SK-N-SH (cell line): ENCODE measurements around the gene EIPR1. TPM values are rescaled to one million over a fixed set of nuclear protein-coding genes. Genes with fewer than 3 reads are reported as not detected.

Experiments
- CTCF ChIA-PET: fragments of 300-600, 350-600 bp; formaldehyde crosslinking; extraction: SDS; loops from one replicate; lab custom pipeline; 2021; lab: Yijun Ruan, JAX
- POLR2A ChIA-PET: fragments of 350-600 bp; sonication (Branson Sonifier 250); formaldehyde crosslinking; extraction: SDS; loops from one replicate; lab custom pipeline; 2020; ENCODE audit warnings: antibody characterized with exemption, inconsistent platforms; lab: Yijun Ruan, JAX
- DNase-seq: peaks from one replicate; pipeline ENCODE4 v3.0.0; 2012
- H2AFZ ChIP-seq: fragments of 200-600 bp; sonication (generic); 2 replicates; pipeline ENCODE4 v1.8.1; 2016; ENCODE audit warnings: antibody characterized with exemption, mild to moderate bottlenecking, low read depth
- H3F3A ChIP-seq: fragments of 200-600 bp; sonication (generic); replicated peaks from 2 replicates; pipeline ENCODE3; 2016; ENCODE audit warnings: antibody characterized with exemption, mild to moderate bottlenecking; ENCODE audit not compliant: insufficient read depth
- H3K27ac ChIP-seq, 2 experiments: fragments of 200-500 bp in 1 of 2; fragments of 200-600 bp in 1 of 2; sonication (Bioruptor generic) in 1 of 2; sonication (generic), shearing (Covaris generic) in 1 of 2; 2 replicates each; pipeline versions ENCODE4 v1.5.1 to v1.6.1; 2014 to 2016; ENCODE audit warnings: low read depth in 2 of 2, inconsistent platforms in 1 of 2, low read length in 1 of 2, mild to moderate bottlenecking in 1 of 2, mixed read lengths in 1 of 2
- H3K27me3 ChIP-seq: fragments of 200-600 bp; sonication (generic), shearing (Covaris generic); 2 replicates; pipeline ENCODE4 v1.6.1; 2016; ENCODE audit warnings: mixed run types; ENCODE audit not compliant: insufficient read depth
- H3K36me3 ChIP-seq, 2 experiments: fragments of 200-500 bp in 1 of 2; fragments of 200-600 bp in 1 of 2; sonication (Bioruptor generic) in 1 of 2; sonication (generic) in 1 of 2; replicated peaks in 1 of 2; 2 replicates each; pipeline versions ENCODE3 to v1.5.1; 2014 to 2016; ENCODE audit warnings: low read length in 1 of 2, mild to moderate bottlenecking in 1 of 2; ENCODE audit not compliant: insufficient read depth in 2 of 2, control insufficient read depth in 1 of 2
- H3K4me1 ChIP-seq, 2 experiments: fragments of 200-500 bp in 1 of 2; fragments of 200-600 bp in 1 of 2; sonication (Bioruptor generic) in 1 of 2; sonication (generic), shearing (Covaris generic) in 1 of 2; 2 replicates each; pipeline versions ENCODE4 v1.5.1 to v1.6.1; 2014 to 2016; ENCODE audit warnings: low read depth in 1 of 2, low read length in 1 of 2, mixed run types in 1 of 2; ENCODE audit not compliant: insufficient read depth in 2 of 2, control insufficient read depth in 1 of 2
- H3K4me2 ChIP-seq: fragments of 200-600 bp; sonication (generic), shearing (Covaris generic); 2 replicates; pipeline ENCODE4 v1.6.1; 2017; ENCODE audit warnings: mixed run types
- H3K4me3 ChIP-seq, 2 experiments: fragments of 200-500 bp in 1 of 2; fragments of 200-600 bp in 1 of 2; sonication (Bioruptor generic) in 1 of 2; sonication (generic), shearing (Covaris generic) in 1 of 2; 2 replicates each; pipeline versions ENCODE4 v1.5.1 to v1.8.1; 2014 to 2016; ENCODE audit warnings: low read depth in 2 of 2, inconsistent platforms in 1 of 2, low read length in 1 of 2, mild to moderate bottlenecking in 1 of 2, mixed read lengths in 1 of 2, moderate library complexity in 1 of 2
- H3K79me2 ChIP-seq: fragments of 200-600 bp; sonication (generic); 2 replicates; pipeline ENCODE4 v1.8.1; 2017; ENCODE audit warnings: mild to moderate bottlenecking; ENCODE audit not compliant: insufficient read depth
- H3K9ac ChIP-seq: fragments of 200-600 bp; sonication (generic); 2 replicates; pipeline ENCODE4 v1.6.1; 2017; ENCODE audit warnings: mixed run types
- H3K9me2 ChIP-seq: fragments of 200-600 bp; sonication (generic); 2 replicates; pipeline ENCODE4 v1.6.1; 2017; ENCODE audit warnings: mixed run types
- H3K9me3 ChIP-seq: fragments of 200-600 bp; sonication (generic); 2 replicates; pipeline ENCODE4 v1.6.1; 2017; ENCODE audit warnings: mixed run types, mild to moderate bottlenecking, moderate library complexity
- H4K20me1 ChIP-seq: fragments of 200-600 bp; sonication (generic); 2 replicates; pipeline ENCODE4 v1.6.1; 2017; ENCODE audit warnings: mild to moderate bottlenecking, mixed run types; ENCODE audit not compliant: insufficient read depth
- EZH2phosphoT487 ChIP-seq: fragments of 200-600 bp; sonication (generic); IDR thresholded peaks from 2 replicates; pipeline ENCODE4 v1.6.1; 2017; ENCODE audit warnings: low read depth, mixed run types, mild to moderate bottlenecking, antibody characterized with exemption, moderate library complexity, borderline replicate concordance
- FOSL2 ChIP-seq: IDR thresholded peaks from 2 replicates; pipeline ENCODE4 v1.4.0; 2012; ENCODE audit warnings: low read depth, mild to moderate bottlenecking, moderate library complexity, borderline replicate concordance
- GABPA ChIP-seq: IDR thresholded peaks from 2 replicates; pipeline ENCODE4 v1.4.0; 2012; ENCODE audit warnings: low read depth, mild to moderate bottlenecking
- JUND ChIP-seq: IDR thresholded peaks from 2 replicates; pipeline ENCODE4 v1.4.0; 2012
- MEF2A ChIP-seq: IDR thresholded peaks from 2 replicates; pipeline ENCODE4 v1.4.0; 2012; ENCODE audit warnings: low read depth, borderline replicate concordance
- MXI1 ChIP-seq: IDR thresholded peaks from 2 replicates; pipeline ENCODE4 v1.6.1; 2012; ENCODE audit warnings: mild to moderate bottlenecking, low read depth, low read length, improper control_type of control experiment
- NFIC ChIP-seq: IDR thresholded peaks from 2 replicates; pipeline ENCODE4 v1.4.0; 2012; ENCODE audit warnings: borderline replicate concordance
- NRF1 ChIP-seq: IDR thresholded peaks from 2 replicates; pipeline ENCODE4 v1.6.1; 2012; ENCODE audit warnings: low read depth, mild to moderate bottlenecking, low read length
- POLR2AphosphoS5 ChIP-seq: IDR thresholded peaks from 2 replicates; pipeline ENCODE4 v1.6.1; 2012; ENCODE audit warnings: low read depth, low read length
- RAD21 ChIP-seq: IDR thresholded peaks from 2 replicates; pipeline ENCODE4 v1.6.1; 2012; ENCODE audit warnings: mild to moderate bottlenecking, low read length
- RXRA ChIP-seq: IDR thresholded peaks from 2 replicates; pipeline ENCODE4 v1.4.0; 2012; ENCODE audit warnings: low read depth, mild to moderate bottlenecking, borderline replicate concordance
- SIN3A ChIP-seq: IDR thresholded peaks from 2 replicates; pipeline ENCODE4 v1.6.1; 2012; ENCODE audit warnings: low read depth, mild to moderate bottlenecking, low read length, moderate library complexity, borderline replicate concordance
- TAF1 ChIP-seq: IDR thresholded peaks from 2 replicates; pipeline ENCODE4 v1.6.1; 2012; ENCODE audit warnings: low read depth, mild to moderate bottlenecking, low read length, moderate library complexity, borderline replicate concordance
- TCF12 ChIP-seq: IDR thresholded peaks from 2 replicates; pipeline ENCODE4 v1.4.0; 2012
- TEAD4 ChIP-seq: IDR thresholded peaks from 2 replicates; pipeline ENCODE4 v1.4.0; 2012; ENCODE audit warnings: mild to moderate bottlenecking, borderline replicate concordance; ENCODE audit not compliant: insufficient read depth
- WGBS: methylation state at CpG from one replicate; pipeline ENCODE4 v1.1.6; 2017; ENCODE audit warnings: low lambda C conversion rate; 5-methylcytosine and 5-hydroxymethylcytosine counted together
- polyA plus RNA-seq, 3 experiments: library from polyadenylated mRNA; depleted of rRNA; stranded (reverse); fragments of >200 nt; gene quantifications; 2 replicates each; pipeline ENCODE4 v1.2.3, GENCODE V29; 2012
- TF ChIP-seq, protein P1 (sequence below): IDR thresholded peaks from 2 replicates; pipeline ENCODE4 v1.6.1; 2012; ENCODE audit warnings: mild to moderate bottlenecking, low read depth, low read length, moderate library complexity
- TF ChIP-seq, protein P2 (sequence below): fragments of 150-350 bp; IDR thresholded peaks from 2 replicates; pipeline ENCODE4 v1.6.1; 2016; ENCODE audit warnings: mild to moderate bottlenecking, low read depth, low read length
- TF ChIP-seq, protein P3 (sequence below): fragments of 150-350 bp; IDR thresholded peaks from 2 replicates; pipeline ENCODE4 v1.6.1; 2017; ENCODE audit warnings: antibody characterized with exemption, low read length, low read depth, borderline replicate concordance

EIPR1 gene
- polyA plus RNA-seq, 1 of the 3 experiments (the other 2 are of a cell fraction), result 85.9 TPM

DNA sequence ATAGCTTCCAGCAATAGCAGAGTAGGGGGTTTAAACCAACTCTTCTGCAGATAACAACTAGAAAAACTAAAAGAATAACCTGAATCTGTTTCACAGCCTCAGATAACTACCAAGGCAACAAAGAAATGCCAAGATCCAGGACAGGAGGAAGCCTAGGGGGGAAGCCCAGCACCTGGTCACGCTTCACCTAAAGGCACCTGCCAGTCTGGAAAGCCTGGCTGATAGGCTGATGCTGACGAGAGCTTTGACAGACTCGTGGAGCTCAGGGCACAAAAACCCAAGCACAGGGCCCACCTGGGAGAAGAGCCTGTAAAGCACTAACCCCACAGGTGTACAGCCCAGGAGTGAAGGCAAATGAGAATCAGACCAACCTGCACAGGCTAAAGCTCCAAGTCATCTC, 22.6 kb downstream of the EIPR1 start:
- peaks cover 0 to 12% of the 10 kb centered on the region in 2 experiments; a peak in 1 of 4 replicates for H3K4me1 ChIP-seq
- WGBS, result 94% methylated on average over 2 of the region's 3 CpGs
- H3K79me2 ChIP-seq, result peaks cover 58% of the 10 kb centered on the region; the same call in 1 of the 2 replicates
- H3F3A ChIP-seq, result no peaks in the 10 kb centered on the region
- TF ChIP-seq, protein P1, sequence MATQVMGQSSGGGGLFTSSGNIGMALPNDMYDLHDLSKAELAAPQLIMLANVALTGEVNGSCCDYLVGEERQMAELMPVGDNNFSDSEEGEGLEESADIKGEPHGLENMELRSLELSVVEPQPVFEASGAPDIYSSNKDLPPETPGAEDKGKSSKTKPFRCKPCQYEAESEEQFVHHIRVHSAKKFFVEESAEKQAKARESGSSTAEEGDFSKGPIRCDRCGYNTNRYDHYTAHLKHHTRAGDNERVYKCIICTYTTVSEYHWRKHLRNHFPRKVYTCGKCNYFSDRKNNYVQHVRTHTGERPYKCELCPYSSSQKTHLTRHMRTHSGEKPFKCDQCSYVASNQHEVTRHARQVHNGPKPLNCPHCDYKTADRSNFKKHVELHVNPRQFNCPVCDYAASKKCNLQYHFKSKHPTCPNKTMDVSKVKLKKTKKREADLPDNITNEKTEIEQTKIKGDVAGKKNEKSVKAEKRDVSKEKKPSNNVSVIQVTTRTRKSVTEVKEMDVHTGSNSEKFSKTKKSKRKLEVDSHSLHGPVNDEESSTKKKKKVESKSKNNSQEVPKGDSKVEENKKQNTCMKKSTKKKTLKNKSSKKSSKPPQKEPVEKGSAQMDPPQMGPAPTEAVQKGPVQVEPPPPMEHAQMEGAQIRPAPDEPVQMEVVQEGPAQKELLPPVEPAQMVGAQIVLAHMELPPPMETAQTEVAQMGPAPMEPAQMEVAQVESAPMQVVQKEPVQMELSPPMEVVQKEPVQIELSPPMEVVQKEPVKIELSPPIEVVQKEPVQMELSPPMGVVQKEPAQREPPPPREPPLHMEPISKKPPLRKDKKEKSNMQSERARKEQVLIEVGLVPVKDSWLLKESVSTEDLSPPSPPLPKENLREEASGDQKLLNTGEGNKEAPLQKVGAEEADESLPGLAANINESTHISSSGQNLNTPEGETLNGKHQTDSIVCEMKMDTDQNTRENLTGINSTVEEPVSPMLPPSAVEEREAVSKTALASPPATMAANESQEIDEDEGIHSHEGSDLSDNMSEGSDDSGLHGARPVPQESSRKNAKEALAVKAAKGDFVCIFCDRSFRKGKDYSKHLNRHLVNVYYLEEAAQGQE, result no peak
- TF ChIP-seq JUND (no peak), MXI1 (no peak), NRF1 (no peak), FOSL2 (no peak), NFIC (no peak), GABPA (no peak), POLR2AphosphoS5 (no peak), RAD21 (no peak), TCF12 (no peak), EZH2phosphoT487 (no peak), RXRA (no peak), TEAD4 (no peak), TAF1 (no peak), SIN3A (no peak), MEF2A (no peak)
- TF ChIP-seq, protein P2, sequence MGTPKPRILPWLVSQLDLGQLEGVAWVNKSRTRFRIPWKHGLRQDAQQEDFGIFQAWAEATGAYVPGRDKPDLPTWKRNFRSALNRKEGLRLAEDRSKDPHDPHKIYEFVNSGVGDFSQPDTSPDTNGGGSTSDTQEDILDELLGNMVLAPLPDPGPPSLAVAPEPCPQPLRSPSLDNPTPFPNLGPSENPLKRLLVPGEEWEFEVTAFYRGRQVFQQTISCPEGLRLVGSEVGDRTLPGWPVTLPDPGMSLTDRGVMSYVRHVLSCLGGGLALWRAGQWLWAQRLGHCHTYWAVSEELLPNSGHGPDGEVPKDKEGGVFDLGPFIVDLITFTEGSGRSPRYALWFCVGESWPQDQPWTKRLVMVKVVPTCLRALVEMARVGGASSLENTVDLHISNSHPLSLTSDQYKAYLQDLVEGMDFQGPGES, result no peak
- TF ChIP-seq, protein P3, sequence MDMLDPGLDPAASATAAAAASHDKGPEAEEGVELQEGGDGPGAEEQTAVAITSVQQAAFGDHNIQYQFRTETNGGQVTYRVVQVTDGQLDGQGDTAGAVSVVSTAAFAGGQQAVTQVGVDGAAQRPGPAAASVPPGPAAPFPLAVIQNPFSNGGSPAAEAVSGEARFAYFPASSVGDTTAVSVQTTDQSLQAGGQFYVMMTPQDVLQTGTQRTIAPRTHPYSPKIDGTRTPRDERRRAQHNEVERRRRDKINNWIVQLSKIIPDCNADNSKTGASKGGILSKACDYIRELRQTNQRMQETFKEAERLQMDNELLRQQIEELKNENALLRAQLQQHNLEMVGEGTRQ, result no peak
- POLR2A ChIA-PET, result interaction anchor here (0.6 kb wide), 1 partner anchor 10 kb away, joined by 3 read pairs; no protein-coding TSS in a partner anchor
- peaks cover 7% of the 10 kb centered on the region; the same call in 1 of the 2 replicates for H4K20me1 ChIP-seq
- no peak for DNase-seq
- no peaks in the 10 kb centered on the region for H3K9me3 ChIP-seq
- H3K9me2 ChIP-seq, result no peaks in the 10 kb centered on the region
- H3K27ac ChIP-seq, result no peak overlapping the region; a peak in 1 of 4 replicates
- H3K4me2 ChIP-seq, result no peak overlapping the region
- no peak overlapping the region for H2AFZ ChIP-seq
- no peaks in the 10 kb centered on the region for H3K27me3 ChIP-seq
- no peak overlapping the region for H3K9ac ChIP-seq
- peaks cover 22 to 24% of the 10 kb centered on the region in 2 experiments for H3K36me3 ChIP-seq
- CTCF ChIA-PET, result no interaction called here
- no peak overlapping the region for H3K4me3 ChIP-seq
